GM23248 (cell line): ENCODE measurements around the gene NPHP4. TPM values are rescaled to one million over a fixed set of nuclear protein-coding genes. Genes with fewer than 3 reads are reported as not detected.

Source experiments
- DNase-seq: peaks from one replicate; pipeline ENCODE4 v3.0.0-alpha.2; 2015
- H2AFZ ChIP-seq: fragments of 200-600 bp; sonication (generic); 2 replicates; pipeline ENCODE4 v1.6.1; 2016; ENCODE audit warnings: antibody characterized with exemption
- H3F3A ChIP-seq: fragments of 200-600 bp; sonication (generic); 2 replicates; pipeline ENCODE4 v1.6.1; 2016; ENCODE audit warnings: mild to moderate bottlenecking, antibody characterized with exemption, mixed run types; ENCODE audit not compliant: insufficient read depth
- H3K27ac ChIP-seq: fragments of 200-600 bp; sonication (generic); 2 replicates; pipeline ENCODE4 v1.5.1; 2016; ENCODE audit warnings: mild to moderate bottlenecking
- H3K27me3 ChIP-seq: fragments of 200-600 bp; sonication (generic); replicated peaks from 2 replicates; pipeline ENCODE4 v1.6.1; 2016; ENCODE audit warnings: mild to moderate bottlenecking; ENCODE audit not compliant: insufficient read depth
- H3K36me3 ChIP-seq: fragments of 200-600 bp; sonication (generic); 2 replicates; pipeline ENCODE4 v1.6.1; 2016; ENCODE audit warnings: low read depth, mild to moderate bottlenecking
- H3K4me1 ChIP-seq: fragments of 200-600 bp; sonication (generic); 2 replicates; pipeline ENCODE4 v1.6.1; 2016; ENCODE audit warnings: mild to moderate bottlenecking; ENCODE audit not compliant: insufficient read depth
- H3K4me2 ChIP-seq: fragments of 200-600 bp; sonication (generic); one replicate; pipeline ENCODE4 v1.6.1; 2016; ENCODE audit warnings: mild to moderate bottlenecking; ENCODE audit not compliant: unreplicated experiment
- H3K4me3 ChIP-seq: fragments of 200-600 bp; sonication (generic); 2 replicates; pipeline ENCODE4 v1.5.1; 2016; ENCODE audit warnings: mild to moderate bottlenecking
- H3K79me2 ChIP-seq: fragments of 200-600 bp; sonication (generic); 2 replicates; pipeline ENCODE4 v1.6.1; 2016; ENCODE audit warnings: mild to moderate bottlenecking; ENCODE audit not compliant: insufficient read depth
- H3K9ac ChIP-seq: fragments of 200-600 bp; sonication (generic); 2 replicates; pipeline ENCODE4 v1.6.1; 2016; ENCODE audit warnings: mild to moderate bottlenecking
- H3K9me2 ChIP-seq: fragments of 200-600 bp; sonication (generic); 2 replicates; pipeline ENCODE4 v1.6.1; 2016; ENCODE audit warnings: mixed run types, mild to moderate bottlenecking, moderate library complexity; ENCODE audit not compliant: insufficient read depth
- H3K9me3 ChIP-seq: fragments of 200-600 bp; sonication (generic); one replicate; pipeline ENCODE4 v1.6.1; 2017; ENCODE audit warnings: low read depth
- H4K20me1 ChIP-seq: fragments of 200-600 bp; sonication (generic); 2 replicates; pipeline ENCODE4 v1.6.0; 2016; ENCODE audit not compliant: insufficient read depth
- EZH2 ChIP-seq: fragments of 200-600 bp; sonication (generic); IDR thresholded peaks from 2 replicates; pipeline ENCODE4 v1.6.1; 2018; ENCODE audit warnings: antibody characterized with exemption, mild to moderate bottlenecking; ENCODE audit not compliant: insufficient read depth, poor library complexity, severe bottlenecking
- EZH2phosphoT487 ChIP-seq: fragments of 200-600 bp; sonication (generic); IDR thresholded peaks from 2 replicates; pipeline ENCODE4 v1.6.1; 2018; ENCODE audit warnings: antibody characterized with exemption, moderate library complexity, mild to moderate bottlenecking, low read depth; ENCODE audit not compliant: insufficient read depth
- WGBS, 2 experiments: methylation state at CpG; one replicate each; pipeline ENCODE4 v1.1.6; 2015 to 2017; ENCODE audit warnings: low lambda C conversion rate in 2 of 2, low coverage in 1 of 2; ENCODE audit errors: missing lambda C conversion rate in 2 of 2; 5-methylcytosine and 5-hydroxymethylcytosine counted together
- in situ Hi-C: fragments of 300-500 bp; cut with MboI; formaldehyde crosslinking; loops from 2 replicates; pipeline ENCODE4 v1.15.0; 2020
- polyA plus RNA-seq: library from polyadenylated mRNA; unstranded; fragments of >200 nt; fragmentation: Nextera tagmentation; extraction: Ambion mirVana; gene quantifications from 2 replicates; pipeline ENCODE4 v1.2.1, GENCODE V29; 2016
- total RNA-seq: library from RNA; depleted of rRNA; stranded (reverse); fragments of >200 nt; shearing (Covaris generic); gene quantifications from 2 replicates; pipeline ENCODE4 v1.2.3, GENCODE V29; 2014

NPHP4 gene
- total and polyA plus RNA-seq, 2 experiments from 2014 or later: 4.0 to 4.2 TPM

DNA sequence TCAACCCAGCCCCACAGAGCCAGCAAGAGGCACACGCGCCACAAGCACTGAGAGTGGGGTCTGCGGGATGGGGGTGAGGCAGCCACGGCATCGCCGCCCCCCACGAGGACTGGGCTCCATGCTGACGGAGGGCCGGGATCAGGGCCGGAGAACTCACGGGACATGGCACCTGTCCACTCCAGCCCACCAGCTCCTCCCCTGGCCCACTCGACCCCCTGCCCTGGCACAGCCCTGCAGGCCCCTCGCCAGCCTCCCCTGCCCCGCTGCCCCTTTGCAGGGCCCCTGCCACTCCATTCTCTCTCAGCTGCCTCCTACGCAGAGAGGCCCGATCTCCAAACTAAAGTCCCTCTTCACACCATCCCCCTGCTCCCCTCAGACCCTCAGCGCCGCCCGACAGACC is 134.0 kb downstream of the NPHP4 start:
- WGBS, 2 experiments: 92 to 93% methylated on average over 10 to 19 of the region's 19 CpGs
- TF ChIP-seq EZH2 (no peak), EZH2phosphoT487 (no peak)
- H3K36me3 ChIP-seq: no peaks in the 10 kb centered on the region
- H3K4me2 ChIP-seq: no peak overlapping the region
- no peak overlapping the region for H3K4me3 ChIP-seq
- H2AFZ ChIP-seq: no peak overlapping the region
- no peaks in the 10 kb centered on the region for H3F3A ChIP-seq
- in situ Hi-C loops: no loop called here
- H3K9me3 ChIP-seq: no peaks in the 10 kb centered on the region
- H3K27ac ChIP-seq: no peak overlapping the region
- H3K4me1 ChIP-seq: no peaks in the 10 kb centered on the region
- no peak for DNase-seq
- H3K79me2 ChIP-seq: no peaks in the 10 kb centered on the region
- H3K27me3 ChIP-seq: no peaks in the 10 kb centered on the region
- no peaks in the 10 kb centered on the region for H4K20me1 ChIP-seq
- H3K9ac ChIP-seq: no peak overlapping the region
- H3K9me2 ChIP-seq: no peaks in the 10 kb centered on the region

GRCh38 chr1:5857508-5858090 is 134.6 kb downstream of the NPHP4 start:
- in situ Hi-C loops: no loop called here
- TF ChIP-seq EZH2 (no peak), EZH2phosphoT487 (no peak)
- Histone ChIP-seq H2AFZ (no peak overlapping the region), H3K36me3 (no peaks in the 10 kb centered on the region), H3K9ac (no peak overlapping the region), H3K4me2 (no peak overlapping the region), H3K9me3 (no peaks in the 10 kb centered on the region), H3F3A (no peaks in the 10 kb centered on the region), H3K27me3 (no peaks in the 10 kb centered on the region), H3K79me2 (no peaks in the 10 kb centered on the region), H3K9me2 (no peaks in the 10 kb centered on the region), H4K20me1 (no peaks in the 10 kb centered on the region), H3K4me3 (no peak overlapping the region), H3K4me1 (no peaks in the 10 kb centered on the region), H3K27ac (no peak overlapping the region)
- DNase-seq: no peak
- 63 to 67% methylated on average over 16 of the region's 16 CpGs for WGBS, 2 experiments

GRCh38 chr1:5857011-5857410 is 135.2 kb downstream of the NPHP4 start:
- TF ChIP-seq EZH2 (no peak), EZH2phosphoT487 (no peak)

DNA sequence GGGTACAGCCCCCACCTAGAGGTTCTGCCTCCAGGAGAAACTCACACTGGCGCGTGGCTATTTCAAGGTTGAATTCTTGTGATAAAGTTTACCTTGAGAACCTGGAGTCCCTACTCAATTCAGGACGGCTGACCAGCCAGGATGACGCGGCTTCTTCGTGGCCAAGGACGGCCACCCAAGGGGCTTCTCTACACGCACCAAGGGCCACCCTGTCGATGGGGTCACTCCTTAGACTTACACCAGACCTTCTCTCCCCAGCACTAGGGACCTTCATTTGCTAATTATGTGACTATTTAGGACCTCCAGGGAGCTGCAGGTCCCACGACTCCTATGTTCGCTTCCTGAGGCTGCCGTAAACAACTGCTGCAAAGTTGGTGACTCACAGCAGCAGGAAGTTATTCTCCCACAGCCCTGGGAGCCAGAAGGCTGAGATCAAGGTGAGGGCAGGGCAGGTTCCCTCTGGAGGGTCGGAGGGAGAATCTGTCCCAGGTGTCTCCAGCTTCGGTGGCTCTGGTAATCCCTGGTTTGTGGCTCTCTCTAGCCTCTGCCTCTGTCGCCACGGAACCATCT is 135.9 kb downstream of the NPHP4 start:
- WGBS, 2 experiments: 93 to 95% methylated on average over 16 of the region's 16 CpGs

More at GRCh38 chr1:5857011-5857410, 135.2 kb downstream of the NPHP4 start:
- H3K4me3 ChIP-seq: no peak overlapping the region
- H3K36me3 ChIP-seq: no peaks in the 10 kb centered on the region
- no peak for DNase-seq
- H3K27me3 ChIP-seq: no peaks in the 10 kb centered on the region
- H3K4me2 ChIP-seq: no peak overlapping the region
- in situ Hi-C loops: no loop called here
- H2AFZ ChIP-seq: no peak overlapping the region
- no peaks in the 10 kb centered on the region for H3F3A ChIP-seq
- no peaks in the 10 kb centered on the region for H3K79me2 ChIP-seq
- H3K9me2 ChIP-seq: no peaks in the 10 kb centered on the region
- H3K27ac ChIP-seq: no peak overlapping the region
- H4K20me1 ChIP-seq: no peaks in the 10 kb centered on the region
- 90 to 93% methylated on average over 16 to 17 of the region's 17 CpGs for WGBS, 2 experiments
- H3K4me1 ChIP-seq: no peaks in the 10 kb centered on the region
- no peaks in the 10 kb centered on the region for H3K9me3 ChIP-seq
- no peak overlapping the region for H3K9ac ChIP-seq

More for the DNA sequence above, 135.9 kb downstream of the NPHP4 start:
- DNase-seq: no peak
- Histone ChIP-seq H3K4me1 (no peaks in the 10 kb centered on the region), H3K4me2 (no peak overlapping the region), H4K20me1 (no peaks in the 10 kb centered on the region), H3K4me3 (no peak overlapping the region), H3K36me3 (no peaks in the 10 kb centered on the region), H3F3A (no peaks in the 10 kb centered on the region), H3K9me3 (no peaks in the 10 kb centered on the region), H2AFZ (no peak overlapping the region), H3K79me2 (no peaks in the 10 kb centered on the region), H3K9me2 (no peaks in the 10 kb centered on the region), H3K27me3 (no peaks in the 10 kb centered on the region), H3K9ac (no peak overlapping the region), H3K27ac (no peak overlapping the region)
- in situ Hi-C loops: no loop called here
- no peak for TF ChIP-seq EZH2
- TF ChIP-seq EZH2phosphoT487: no peak
